Breast epithelium (tissue), 4 donors: Measurements from ENCODE around the gene TCERG1L. TPM values are rescaled to one million over a fixed set of nuclear protein-coding genes. Genes with fewer than 3 reads are reported as not detected.
A peak's percentile ranks its signal among the peaks of the same experiment; 100 is the strongest.
"Not testable (repeated sequence)": the region's sequence is repeated elsewhere in the genome, so short reads cannot be mapped to it uniquely, and the experiment has no call there.

ENCODE experiments used
- DNase-seq, 2 donors: peaks; one replicate each; pipeline ENCODE4 v3.0.0-alpha.2; 2019; ENCODE audit warnings: low spot score in 2 of 2
- H3K27ac ChIP-seq, 2 donors: fragments of 200-600 bp; sonication (generic) in 1 of 2; one replicate each; pipeline ENCODE4 v1.5.1; 2016 to 2019; ENCODE audit warnings: mild to moderate bottlenecking in 1 of 2
- H3K27me3 ChIP-seq, 2 donors: fragments of 200-600 bp; sonication (generic) in 1 of 2; one replicate each; pipeline versions ENCODE4 v1.5.1 to v1.6.0; 2017 to 2019; ENCODE audit warnings: control low read depth in 1 of 2, mild to moderate bottlenecking in 1 of 2
- H3K36me3 ChIP-seq: fragments of 200-600 bp; one replicate; pipeline ENCODE4 v1.5.1; 2019
- H3K4me1 ChIP-seq, 2 donors: fragments of 200-600 bp; sonication (generic); one replicate each; pipeline ENCODE4 v1.5.1; 2016 to 2019; ENCODE audit warnings: control low read depth in 1 of 2
- H3K4me3 ChIP-seq, 3 donors: fragments of 200-600 bp; sonication (generic); 1 replicate in 2 of 3; 2 replicates in 1 of 3; pipeline ENCODE4 v1.5.1; 2016 to 2019; ENCODE audit warnings: mild to moderate bottlenecking in 3 of 3, moderate library complexity in 2 of 3
- H3K9me3 ChIP-seq, 2 donors: fragments of 200-600 bp; sonication (generic) in 1 of 2; one replicate each; pipeline ENCODE4 v1.5.1; 2016 to 2019; ENCODE audit warnings: control low read depth in 1 of 2
- POLR2A ChIP-seq: fragments of 450-650 bp; IDR thresholded peaks from one replicate; pipeline ENCODE4 v1.6.1; 2016; ENCODE audit warnings: antibody characterized with exemption, mild to moderate bottlenecking, moderate library complexity
- POLR2AphosphoS5 ChIP-seq, 3 donors: sonication (generic); formaldehyde crosslinking; IDR thresholded peaks; one replicate each; pipeline ENCODE4 v1.6.1; 2017; ENCODE audit warnings: antibody characterized with exemption in 3 of 3
- intact Hi-C: fragments of 100-400 bp; cut with DNase I; formaldehyde crosslinking; loops from one replicate; pipeline ENCODE4 v1.15.1; 2023; ENCODE audit warnings: low total_unique reads
- total RNA-seq, 3 donors: library from RNA; depleted of rRNA; stranded (reverse); fragments of >200 nt; gene quantifications; one replicate each; pipeline ENCODE4 v1.1.0, GENCODE V29; 2016
- TF ChIP-seq, protein P1 (sequence below), 3 donors: fragments of 450-650 bp; IDR thresholded peaks; one replicate each; pipeline ENCODE4 v1.5.1; 2016 to 2017; ENCODE audit warnings: antibody characterized with exemption in 3 of 3, mild to moderate bottlenecking in 3 of 3, moderate library complexity in 3 of 3

TCERG1L gene
- total RNA-seq, 3 donors from 2014 or later: under 0.01 to 0.88 TPM; not detected in 1

DNA sequence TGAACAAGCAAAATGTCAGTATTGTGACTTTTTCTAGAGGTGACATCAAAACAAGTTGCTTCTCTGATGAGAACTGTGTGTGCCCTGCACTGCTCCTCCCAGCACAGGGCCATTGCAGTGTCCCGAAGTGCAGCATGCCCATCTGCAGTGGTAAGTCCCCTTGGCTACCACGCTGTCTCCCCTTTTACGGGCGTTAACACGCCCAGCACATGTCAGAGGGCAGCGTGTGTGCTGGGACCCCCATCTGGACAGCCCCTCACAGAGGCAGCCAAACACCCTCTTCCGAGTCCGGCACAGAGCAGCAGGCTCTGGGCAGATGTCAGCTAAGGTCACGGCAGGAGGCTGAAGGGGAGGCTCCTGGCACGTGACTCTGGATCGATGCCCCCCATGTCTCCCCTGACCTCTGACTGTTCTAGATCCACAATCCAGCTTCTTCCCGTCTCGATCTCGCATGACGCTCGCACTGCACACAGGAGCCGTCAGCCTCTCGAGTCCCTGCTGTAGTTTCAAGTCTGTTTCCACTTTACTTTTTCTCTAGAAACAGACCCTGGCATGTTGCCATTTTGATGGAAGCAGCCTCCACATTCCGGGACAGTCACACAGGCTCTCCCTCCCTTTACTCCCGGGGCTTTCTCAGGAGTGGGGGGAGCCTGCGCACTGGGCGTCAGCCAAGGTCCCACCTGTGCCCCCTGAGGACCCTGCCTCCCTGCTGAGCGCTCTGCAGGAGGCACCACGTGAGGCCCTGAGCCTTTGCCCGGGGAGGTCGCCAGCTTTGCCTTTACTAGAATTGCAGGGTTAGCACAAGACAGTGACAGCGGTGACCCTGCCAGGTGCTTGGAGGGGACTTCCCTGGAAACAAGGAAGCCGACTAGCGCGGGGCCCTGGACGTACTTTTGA lies 133.8 kb downstream of the TCERG1L start:
- intact Hi-C loops: no loop called here
- no peak for DNase-seq

DNA sequence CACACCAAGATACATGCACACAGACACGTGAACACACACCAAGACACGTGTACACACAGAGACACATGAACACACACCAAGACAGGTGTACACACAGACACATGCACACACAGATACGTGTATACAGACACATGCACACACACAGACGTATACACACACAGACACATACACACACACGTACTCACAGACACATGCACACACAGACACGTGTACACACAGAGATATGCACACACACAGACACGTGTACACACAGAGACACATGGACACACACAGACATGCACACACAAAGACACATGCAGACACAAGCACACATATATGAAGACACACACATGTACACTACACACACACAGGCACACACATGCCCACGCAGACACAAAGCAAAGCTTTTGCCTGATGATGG lies 134.6 kb downstream of the TCERG1L start:
- no peak overlapping the region for H3K4me3 ChIP-seq
- no peak for DNase-seq
- TF ChIP-seq POLR2AphosphoS5 (IDR thresholded peaks at IDR 0.05) (no peak), POLR2A (no peak)
- TF ChIP-seq, protein P1, sequence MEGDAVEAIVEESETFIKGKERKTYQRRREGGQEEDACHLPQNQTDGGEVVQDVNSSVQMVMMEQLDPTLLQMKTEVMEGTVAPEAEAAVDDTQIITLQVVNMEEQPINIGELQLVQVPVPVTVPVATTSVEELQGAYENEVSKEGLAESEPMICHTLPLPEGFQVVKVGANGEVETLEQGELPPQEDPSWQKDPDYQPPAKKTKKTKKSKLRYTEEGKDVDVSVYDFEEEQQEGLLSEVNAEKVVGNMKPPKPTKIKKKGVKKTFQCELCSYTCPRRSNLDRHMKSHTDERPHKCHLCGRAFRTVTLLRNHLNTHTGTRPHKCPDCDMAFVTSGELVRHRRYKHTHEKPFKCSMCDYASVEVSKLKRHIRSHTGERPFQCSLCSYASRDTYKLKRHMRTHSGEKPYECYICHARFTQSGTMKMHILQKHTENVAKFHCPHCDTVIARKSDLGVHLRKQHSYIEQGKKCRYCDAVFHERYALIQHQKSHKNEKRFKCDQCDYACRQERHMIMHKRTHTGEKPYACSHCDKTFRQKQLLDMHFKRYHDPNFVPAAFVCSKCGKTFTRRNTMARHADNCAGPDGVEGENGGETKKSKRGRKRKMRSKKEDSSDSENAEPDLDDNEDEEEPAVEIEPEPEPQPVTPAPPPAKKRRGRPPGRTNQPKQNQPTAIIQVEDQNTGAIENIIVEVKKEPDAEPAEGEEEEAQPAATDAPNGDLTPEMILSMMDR (IDR thresholded peaks at IDR 0.05): no peak
- H3K27me3 ChIP-seq: peaks cover 0 to 20% of the 10 kb centered on the region in 2 donors
- no peak overlapping the region for H3K27ac ChIP-seq
- H3K4me1 ChIP-seq: no peaks in the 10 kb centered on the region
- H3K9me3 ChIP-seq: no peaks in the 10 kb centered on the region
- no peaks in the 10 kb centered on the region for H3K36me3 ChIP-seq
- intact Hi-C loops: no loop called here

More for the DNA sequence above, 133.8 kb downstream of the TCERG1L start:
- H3K9me3 ChIP-seq: no peaks in the 10 kb centered on the region
- H3K27me3 ChIP-seq: peaks cover 0 to 20% of the 10 kb centered on the region in 2 donors
- H3K36me3 ChIP-seq: no peaks in the 10 kb centered on the region
- no peaks in the 10 kb centered on the region for H3K4me1 ChIP-seq
- TF ChIP-seq, protein P1 (IDR thresholded peaks at IDR 0.05): no peak
- TF ChIP-seq POLR2A (no peak), POLR2AphosphoS5 (IDR thresholded peaks at IDR 0.05) (no peak)
- H3K4me3 ChIP-seq: peak overlapping the region in 1 of 3 donors; percentile 12
- H3K27ac ChIP-seq: no peak overlapping the region

DNA sequence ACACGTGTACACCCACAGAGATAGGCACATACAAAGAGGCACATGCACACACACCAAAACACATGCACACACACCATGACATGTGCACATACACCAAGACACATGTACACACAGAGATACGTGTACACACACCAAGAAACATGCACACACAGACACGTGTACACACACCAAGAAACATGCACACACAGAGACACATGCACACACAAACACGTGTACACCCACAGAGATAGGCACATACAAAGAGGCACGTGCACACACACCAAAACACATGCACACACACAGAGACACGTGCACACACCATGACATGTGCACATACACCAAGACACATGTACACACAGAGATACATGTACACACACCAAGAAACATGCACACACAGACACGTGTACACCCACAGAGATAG lies 135.2 kb downstream of the TCERG1L start:
- H3K27ac ChIP-seq, H3K4me3 ChIP-seq, H3K4me1 ChIP-seq, intact Hi-C loops, H3K36me3 ChIP-seq, DNase-seq, H3K9me3 ChIP-seq: not testable (repeated sequence)
- H3K27me3 ChIP-seq: peaks cover 0 to 16% of the 10 kb centered on the region in 2 donors

DNA sequence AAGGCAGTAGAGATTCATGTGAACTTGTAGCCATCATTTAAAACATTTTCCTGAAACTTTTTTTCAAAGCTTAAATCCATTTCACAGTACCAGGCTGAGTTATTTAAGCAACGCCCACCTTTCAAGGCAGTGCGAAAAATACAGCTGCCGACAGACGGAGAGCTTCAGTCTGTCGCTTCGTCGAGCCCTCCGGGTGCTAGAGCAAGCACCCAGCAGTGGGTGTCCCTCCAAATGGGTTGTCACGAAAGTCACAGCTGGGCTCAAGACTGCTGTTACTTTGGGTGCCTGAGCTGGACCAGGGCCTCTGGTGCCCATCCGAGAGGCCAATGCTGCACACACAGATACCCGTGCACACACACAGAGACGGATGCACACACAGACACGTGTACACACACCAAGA lies 135.6 kb downstream of the TCERG1L start:
- peaks cover 0 to 12% of the 10 kb centered on the region in 2 donors for H3K27me3 ChIP-seq
- intact Hi-C loops: no loop called here
- H3K4me1 ChIP-seq: no peaks in the 10 kb centered on the region
- TF ChIP-seq, protein P1 (IDR thresholded peaks at IDR 0.05): no peak
- no peak for TF ChIP-seq POLR2A
- TF ChIP-seq POLR2AphosphoS5 (IDR thresholded peaks at IDR 0.05): no peak
- H3K4me3 ChIP-seq: no peak overlapping the region
- DNase-seq: no peak
- H3K9me3 ChIP-seq: no peaks in the 10 kb centered on the region
- H3K36me3 ChIP-seq: no peaks in the 10 kb centered on the region
- no peak overlapping the region for H3K27ac ChIP-seq

DNA sequence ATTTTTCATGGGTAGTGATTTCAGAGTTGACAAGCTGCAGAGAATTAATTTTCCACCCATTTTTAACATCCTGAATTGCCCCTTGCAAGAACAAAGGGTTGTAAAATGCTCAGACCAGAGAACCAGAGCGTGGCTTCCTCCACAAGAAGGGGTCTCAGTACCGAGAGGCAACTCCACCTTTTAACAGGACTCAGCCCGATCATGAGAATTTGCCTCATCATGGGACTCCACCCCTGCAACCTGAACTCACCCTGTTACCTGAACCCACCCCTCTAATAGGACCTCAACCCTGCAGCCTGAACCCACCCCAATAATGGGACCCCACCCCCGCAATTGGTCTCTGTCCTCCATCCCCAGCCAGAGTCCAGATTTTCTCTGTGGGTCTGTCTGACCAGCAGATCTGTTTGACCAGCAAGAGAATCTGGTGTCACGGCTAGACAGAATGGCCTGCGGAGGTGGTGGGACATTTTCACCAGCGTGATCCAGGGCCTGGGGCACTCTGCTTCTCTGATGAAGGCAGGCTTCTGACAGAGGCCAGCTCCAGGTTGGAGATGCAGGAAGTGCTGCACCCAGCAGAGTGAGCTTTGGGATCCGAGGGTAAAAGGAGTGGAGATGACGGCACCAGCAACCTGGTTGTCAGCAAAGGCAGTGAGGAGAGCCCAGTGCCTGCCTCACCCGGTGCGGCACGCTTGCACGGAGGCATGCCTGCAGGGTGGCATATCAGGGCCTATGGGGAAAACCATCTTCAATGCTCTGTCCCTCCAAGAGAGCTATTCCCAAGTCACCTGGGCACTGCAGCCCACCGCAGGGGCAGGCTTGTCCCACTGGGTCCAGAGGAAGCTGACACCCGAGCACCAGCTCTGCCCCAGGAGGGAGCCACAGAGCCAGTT lies 136.6 kb downstream of the TCERG1L start:
- Histone ChIP-seq H3K27me3 (peaks cover 0 to 9% of the 10 kb centered on the region in 2 donors), H3K4me3 (no peak overlapping the region), H3K36me3 (no peaks in the 10 kb centered on the region), H3K9me3 (no peaks in the 10 kb centered on the region), H3K4me1 (no peaks in the 10 kb centered on the region), H3K27ac (no peak overlapping the region)
- DNase-seq: no peak
- intact Hi-C loops: no loop called here
- TF ChIP-seq, protein P1 (IDR thresholded peaks at IDR 0.05): no peak
- TF ChIP-seq POLR2A (no peak), POLR2AphosphoS5 (IDR thresholded peaks at IDR 0.05) (no peak)
